Measurements from ENCODE around the gene IGSF8. TPM values are rescaled to one million over a fixed set of nuclear protein-coding genes. Genes with fewer than 3 reads are reported as not detected.

Gene IGSF8
- total and polyA plus RNA-seq, 2 donors (not counting 3 experiments of a cell fraction or from before 2014, with no cell fraction given) = 9.5 to 17.5 TPM

GRCh38 chr1:160081261-160081936 is 17.0 kb downstream of the IGSF8 start, which contains the start of gene KCNJ9:
KCNJ9 (plus strand) TSS chr1:160081538; CDS start chr1:160084031, 2,493 bp downstream.
- Histone ChIP-seq H2AFZ (ENCODE audit: low read depth, low read length) (no peak within 1 kb of the TSS), H3K9me1 (replicated peaks; ENCODE audit: control insufficient read depth, extremely low read depth, insufficient read depth, low read length) (no peaks in the 10 kb centered on the region), H3K36me3 (ENCODE audit: control insufficient read depth in 2 of 2, extremely low read depth in 1 of 2, insufficient read depth in 2 of 2, low read length in 2 of 2) (no peaks in the 10 kb centered on the region), H3K9me3 (replicated peaks; ENCODE audit: control insufficient read depth, insufficient read depth, low read length) (no peaks in the 10 kb centered on the region), H3K27ac (ENCODE audit: insufficient read depth, low read depth, low read length) (no peak within 1 kb of the TSS), H3K4me2 (ENCODE audit: insufficient read depth, low read length) (no peak within 1 kb of the TSS), H3K79me2 (ENCODE audit: control insufficient read depth, insufficient read depth, low read length) (no peaks in the 10 kb centered on the region), H3K4me3 (replicated peaks in 1 of 3; ENCODE audit: insufficient read depth in 1 of 3, low read depth in 1 of 3, low read length in 3 of 3) (no peak within 1 kb of the TSS), H3K27me3 (ENCODE audit: control insufficient read depth in 2 of 2, insufficient read depth in 2 of 2, low read length in 2 of 2) (peaks cover 46 to 56% of the 10 kb centered on the region in 2 experiments), H3K9ac (replicated peaks; ENCODE audit: extremely low read depth, insufficient read depth, low read length) (no peak within 1 kb of the TSS), H4K20me1 (replicated peaks; ENCODE audit: control insufficient read depth, extremely low read depth, insufficient read depth, low read length) (no peaks in the 10 kb centered on the region), H3K4me1 (ENCODE audit: control insufficient read depth, extremely low read depth, insufficient read depth, low read length) (no peaks in the 10 kb centered on the region)
- ChIA-PET POLR2A (no interaction called here), CTCF (interaction anchor here (0.6 to 2.6 kb wide), 12 partner anchors 16 to 296 kb away, joined by 3 to 8 read pairs (median 4); partner anchors contain the start of genes IGSF8 and PIGM)
- TF ChIP-seq, protein P1, sequence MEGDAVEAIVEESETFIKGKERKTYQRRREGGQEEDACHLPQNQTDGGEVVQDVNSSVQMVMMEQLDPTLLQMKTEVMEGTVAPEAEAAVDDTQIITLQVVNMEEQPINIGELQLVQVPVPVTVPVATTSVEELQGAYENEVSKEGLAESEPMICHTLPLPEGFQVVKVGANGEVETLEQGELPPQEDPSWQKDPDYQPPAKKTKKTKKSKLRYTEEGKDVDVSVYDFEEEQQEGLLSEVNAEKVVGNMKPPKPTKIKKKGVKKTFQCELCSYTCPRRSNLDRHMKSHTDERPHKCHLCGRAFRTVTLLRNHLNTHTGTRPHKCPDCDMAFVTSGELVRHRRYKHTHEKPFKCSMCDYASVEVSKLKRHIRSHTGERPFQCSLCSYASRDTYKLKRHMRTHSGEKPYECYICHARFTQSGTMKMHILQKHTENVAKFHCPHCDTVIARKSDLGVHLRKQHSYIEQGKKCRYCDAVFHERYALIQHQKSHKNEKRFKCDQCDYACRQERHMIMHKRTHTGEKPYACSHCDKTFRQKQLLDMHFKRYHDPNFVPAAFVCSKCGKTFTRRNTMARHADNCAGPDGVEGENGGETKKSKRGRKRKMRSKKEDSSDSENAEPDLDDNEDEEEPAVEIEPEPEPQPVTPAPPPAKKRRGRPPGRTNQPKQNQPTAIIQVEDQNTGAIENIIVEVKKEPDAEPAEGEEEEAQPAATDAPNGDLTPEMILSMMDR (IDR thresholded peaks at IDR 0.05; ENCODE audit: extremely low read depth in 1 of 2, insufficient read depth in 1 of 2, low read depth in 1 of 2, low read length in 2 of 2) = no peak
- no peak for TF ChIP-seq EZH2 (IDR thresholded peaks at IDR 0.05; ENCODE audit: borderline replicate concordance, low read depth, low read length, severe bottlenecking)
- no peak for TF ChIP-seq JUN (IDR thresholded peaks at IDR 0.05; ENCODE audit: borderline replicate concordance, insufficient read depth, insufficient read length, low read depth)
- no peak for TF ChIP-seq POLR2AphosphoS5 (IDR thresholded peaks at IDR 0.05; ENCODE audit: insufficient read depth, low read depth, low read length)
- TF ChIP-seq, protein P2, sequence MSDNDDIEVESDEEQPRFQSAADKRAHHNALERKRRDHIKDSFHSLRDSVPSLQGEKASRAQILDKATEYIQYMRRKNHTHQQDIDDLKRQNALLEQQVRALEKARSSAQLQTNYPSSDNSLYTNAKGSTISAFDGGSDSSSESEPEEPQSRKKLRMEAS (IDR thresholded peaks at IDR 0.05; ENCODE audit: insufficient read depth, insufficient read length) = no peak
- no peak for TF ChIP-seq POLR2A (IDR thresholded peaks at IDR 0.05; ENCODE audit: low read depth, low read length)
- BruUV-seq (replicated peaks) = no TSS peak
- dilution Hi-C loops (cut with MboI; ENCODE audit: extremely low pct_ligation_motif_present, low sequenced_read_pairs) = no loop called here
- DNase-seq (ENCODE audit: low read depth, low spot score) = no peak
- intact Hi-C loops (cut with micrococcal nuclease) = no loop called here
- no peak for FAIRE-seq
